Placental epithelial cell (primary cell): ENCODE data around the gene HYAL2. TPM values are rescaled to one million over a fixed set of nuclear protein-coding genes. Genes with fewer than 3 reads are reported as not detected.

ENCODE experiments used
- total RNA-seq: library from RNA; depleted of rRNA; stranded (reverse); fragments of >200 nt; gene quantifications from 2 replicates; pipeline ENCODE4 v1.2.3, GENCODE V29; 2012

Gene HYAL2
- 89.9 and 110 TPM in 2 replicates for total RNA-seq

GRCh38 chr3:50322386-50323091 lies at the start of gene HYAL2:
Gene HYAL2, minus strand, starts transcription at chr3:50322745. Its CDS starts 2,256 bp downstream, at chr3:50320489.

GRCh38 chr3:50358911-50359759 lies 36.6 kb upstream of the HYAL2 start, which contains the start of gene TMEM115:
Gene TMEM115, minus strand, starts transcription at chr3:50359521. Its CDS starts 458 bp downstream, at chr3:50359063.

GRCh38 chr3:50350527-50351322 lies 28.2 kb upstream of the HYAL2 start, which contains the start of the genes CYB561D2 and NPRL2:
Gene CYB561D2, plus strand, starts transcription at chr3:50350862. Its CDS starts 572 bp downstream, at chr3:50351434.
Gene NPRL2, minus strand, starts transcription at chr3:50350775. Its CDS starts 123 bp downstream, at chr3:50350652.

GRCh38 chr3:50345586-50346234 lies 23.2 kb upstream of the HYAL2 start, which contains the start of gene ZMYND10:
Gene ZMYND10, minus strand, starts transcription at chr3:50345732. Its CDS starts 153 bp downstream, at chr3:50345579.

GRCh38 chr3:50340448-50341329 lies 18.1 kb upstream of the HYAL2 start, which contains the start of gene RASSF1:
Gene RASSF1, minus strand, starts transcription at chr3:50340836. Its CDS starts 31 bp downstream, at chr3:50340805.

GRCh38 chr3:50327943-50328691 lies 5.6 kb upstream of the HYAL2 start, which contains the start of gene TUSC2:
Gene TUSC2, minus strand, starts transcription at chr3:50328223. Its CDS starts 124 bp downstream, at chr3:50328099.

GRCh38 chr3:50303013-50303815 lies 19.3 kb downstream of the HYAL2 start, which contains the start of gene HYAL1:
Gene HYAL1, minus strand, starts transcription at chr3:50303574. Its CDS starts 618 bp downstream, at chr3:50302956.

GRCh38 chr3:50298836-50299637 lies 23.5 kb downstream of the HYAL2 start, which contains the start of the genes HYAL3 and NAA80:
Gene HYAL3, minus strand, starts transcription at chr3:50299405. Its CDS starts 3,803 bp downstream, at chr3:50295602.
Gene NAA80, minus strand, starts transcription at chr3:50299405. Its CDS starts 1,942 bp downstream, at chr3:50297463.

GRCh38 chr3:50292159-50293078 lies 30.1 kb downstream of the HYAL2 start, which contains the start of gene IFRD2:
Gene IFRD2, minus strand, starts transcription at chr3:50292429. Its CDS starts 155 bp downstream, at chr3:50292274.

GRCh38 chr3:50278880-50279224 lies 43.7 kb downstream of the HYAL2 start, which contains the start of gene LSMEM2:
Gene LSMEM2, plus strand, starts transcription at chr3:50279087. Its CDS starts 27 bp downstream, at chr3:50279114.

GRCh38 chr3:50268703-50269451 lies 53.7 kb downstream of the HYAL2 start, which contains the start of gene SEMA3B:
Gene SEMA3B, plus strand, starts transcription at chr3:50269147. Its CDS starts 94 bp downstream, at chr3:50269241.

